A172 (cell line): ENCODE measurements around the gene NET1. TPM values are rescaled to one million over a fixed set of nuclear protein-coding genes. Genes with fewer than 3 reads are reported as not detected.

ENCODE experiments used
- DNase-seq: peaks from one replicate; pipeline ENCODE4 v3.0.0-alpha.2; 2015; ENCODE audit warnings: low spot score
- total RNA-seq: library from RNA; depleted of rRNA; stranded (reverse); fragments of >200 nt; shearing (Covaris generic); gene quantifications from 2 replicates; pipeline ENCODE4 v1.2.3, GENCODE V29; 2014

NET1 gene
- total RNA-seq, 1 experiment from 2014 or later, result 52.1 TPM

DNA sequence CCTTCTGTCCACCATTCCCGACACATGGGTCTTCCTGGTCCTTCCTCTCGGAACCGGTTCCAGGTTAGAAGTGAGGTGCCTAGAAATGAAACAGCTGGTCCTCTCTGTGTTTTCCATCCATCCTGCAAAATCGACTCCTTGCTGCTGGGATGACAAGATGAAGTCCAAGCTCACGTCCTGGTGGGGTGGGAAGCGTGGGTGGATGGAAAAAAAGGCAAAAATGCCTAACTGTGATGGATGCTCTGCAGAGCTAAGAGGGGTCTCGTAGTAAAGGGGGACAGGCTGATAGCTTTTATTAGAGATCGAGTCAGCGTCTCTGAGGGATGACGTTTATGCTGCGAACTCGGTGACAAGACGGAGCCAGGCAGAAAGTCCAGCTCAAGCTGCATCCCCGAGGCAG, 72.9 kb downstream of the NET1 start:
- DNase-seq, result no peak

DNA sequence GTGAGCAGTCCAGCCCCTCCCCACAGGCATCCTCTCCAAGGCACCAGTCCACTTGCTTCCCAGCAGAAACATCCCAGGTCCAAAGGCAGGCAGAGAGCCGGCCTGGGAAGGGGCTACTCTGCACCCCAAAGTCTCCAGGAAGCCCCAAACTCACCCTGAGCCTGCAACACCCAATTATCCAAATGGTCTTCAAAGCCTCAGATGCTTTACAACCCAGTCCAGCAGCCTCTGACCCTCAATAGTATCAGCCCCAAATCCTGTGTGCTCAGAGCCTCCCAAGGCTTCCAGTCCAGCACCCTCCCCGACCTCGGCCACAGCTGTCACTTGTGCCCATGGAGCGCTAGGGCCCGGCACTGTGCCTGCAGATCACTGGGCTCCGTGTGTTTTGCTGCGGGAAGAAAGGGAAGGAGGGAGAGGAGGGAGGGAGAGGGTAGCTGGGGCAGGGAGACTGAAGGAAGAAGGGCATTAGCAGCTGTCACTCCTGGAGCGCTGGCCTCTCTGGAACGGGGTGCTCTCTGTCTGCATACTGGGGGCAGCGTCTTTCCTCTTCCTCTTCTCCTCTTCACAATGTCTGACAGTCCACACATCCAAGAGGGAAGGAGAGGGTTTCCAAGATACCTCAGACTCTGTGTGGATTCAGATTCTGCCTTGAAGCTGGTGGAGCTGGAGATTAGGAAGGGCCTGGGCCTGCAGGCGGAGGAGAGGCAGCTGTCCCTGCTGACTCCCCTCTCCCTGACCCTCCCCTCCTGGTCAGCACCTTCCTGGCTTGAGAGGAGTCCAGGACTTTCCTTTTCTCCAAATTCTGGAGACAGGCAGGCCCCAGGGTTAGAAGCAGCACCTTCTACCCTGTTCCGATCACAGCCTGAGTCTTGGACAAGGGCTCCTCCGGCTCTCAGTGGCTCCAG, 73.8 kb downstream of the NET1 start:
- DNase-seq, result no peak

DNA sequence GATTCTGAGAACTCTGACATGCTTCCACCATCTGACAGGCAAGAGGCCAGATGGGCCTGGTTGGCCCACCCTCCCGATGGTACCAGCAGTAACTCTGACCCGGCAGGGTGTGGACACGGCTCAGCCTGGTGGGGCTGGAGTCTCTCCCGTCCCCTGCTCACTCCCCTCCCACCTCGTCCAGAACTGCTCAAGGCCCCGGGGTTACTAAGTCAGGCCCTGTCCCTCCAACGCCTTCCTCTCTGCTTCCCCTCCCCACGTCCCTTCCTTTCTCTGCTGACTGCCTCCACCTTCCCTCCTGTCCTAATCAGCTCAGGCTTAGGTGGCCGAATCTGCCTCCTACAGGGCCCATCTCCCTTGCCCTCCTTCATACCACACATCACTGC, 74.5 kb downstream of the NET1 start:
- no peak for DNase-seq

DNA sequence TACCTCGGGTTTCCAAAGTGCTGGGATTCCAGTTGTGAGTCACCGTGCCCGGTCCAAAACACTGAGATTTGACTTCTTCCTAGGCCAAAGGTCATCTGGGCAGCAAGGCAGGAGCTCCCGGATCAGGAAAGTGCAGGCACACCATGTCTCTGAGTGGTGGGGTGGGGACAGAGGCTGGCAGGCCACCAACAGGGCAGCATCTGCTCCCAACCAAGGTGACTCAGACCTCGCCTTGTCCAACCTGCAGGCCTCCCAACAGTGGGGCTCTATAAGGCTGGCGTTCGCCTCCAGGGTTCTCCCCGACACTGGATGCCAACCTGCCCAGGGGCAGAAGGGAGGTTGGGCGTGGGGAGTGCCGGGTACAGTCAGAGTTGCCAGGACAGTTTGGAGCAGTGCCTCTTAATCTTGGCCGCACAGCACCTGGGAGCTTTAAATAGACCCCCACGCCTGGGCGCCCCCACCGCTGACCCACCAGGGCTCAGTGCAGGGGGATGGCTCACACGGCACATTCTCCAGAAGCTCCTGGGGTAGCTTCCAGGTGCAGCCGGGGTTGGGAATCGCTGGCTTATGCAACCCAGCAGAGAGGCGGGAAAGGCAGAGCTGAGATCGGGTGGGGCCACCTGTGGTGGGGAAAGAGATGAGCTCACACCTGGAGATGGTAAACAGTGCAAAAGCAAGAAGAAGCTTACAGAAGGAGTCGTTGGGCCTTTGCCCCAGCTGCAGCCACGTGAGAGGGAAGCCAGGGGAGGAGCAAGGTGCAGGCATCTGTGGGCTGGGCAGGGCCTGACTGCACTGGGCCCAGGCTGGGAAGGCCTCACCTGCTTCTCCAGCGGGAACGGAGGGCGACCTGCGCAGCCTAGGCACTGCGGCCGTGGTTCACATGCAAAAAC, 76.2 kb downstream of the NET1 start:
- no peak for DNase-seq

DNA sequence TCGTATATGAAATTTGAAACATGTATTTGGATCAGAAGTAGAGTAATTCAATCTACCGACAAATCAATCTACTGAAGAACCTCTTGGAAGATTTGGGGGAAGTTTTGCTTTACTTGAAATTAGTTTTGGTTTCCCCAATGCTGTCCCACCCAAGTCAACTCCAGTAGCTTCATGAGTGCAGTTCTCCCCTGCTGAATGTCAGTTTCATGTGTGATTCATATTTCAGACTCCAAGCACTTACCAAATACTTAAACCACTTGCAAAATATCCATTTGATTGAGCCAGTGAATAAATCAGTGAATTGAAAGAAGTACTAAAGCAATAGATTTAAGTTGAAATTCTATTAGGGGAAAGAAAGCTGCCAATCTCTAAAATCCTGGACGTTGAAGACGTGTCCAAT, 77.7 kb downstream of the NET1 start:
- no peak for DNase-seq

DNA sequence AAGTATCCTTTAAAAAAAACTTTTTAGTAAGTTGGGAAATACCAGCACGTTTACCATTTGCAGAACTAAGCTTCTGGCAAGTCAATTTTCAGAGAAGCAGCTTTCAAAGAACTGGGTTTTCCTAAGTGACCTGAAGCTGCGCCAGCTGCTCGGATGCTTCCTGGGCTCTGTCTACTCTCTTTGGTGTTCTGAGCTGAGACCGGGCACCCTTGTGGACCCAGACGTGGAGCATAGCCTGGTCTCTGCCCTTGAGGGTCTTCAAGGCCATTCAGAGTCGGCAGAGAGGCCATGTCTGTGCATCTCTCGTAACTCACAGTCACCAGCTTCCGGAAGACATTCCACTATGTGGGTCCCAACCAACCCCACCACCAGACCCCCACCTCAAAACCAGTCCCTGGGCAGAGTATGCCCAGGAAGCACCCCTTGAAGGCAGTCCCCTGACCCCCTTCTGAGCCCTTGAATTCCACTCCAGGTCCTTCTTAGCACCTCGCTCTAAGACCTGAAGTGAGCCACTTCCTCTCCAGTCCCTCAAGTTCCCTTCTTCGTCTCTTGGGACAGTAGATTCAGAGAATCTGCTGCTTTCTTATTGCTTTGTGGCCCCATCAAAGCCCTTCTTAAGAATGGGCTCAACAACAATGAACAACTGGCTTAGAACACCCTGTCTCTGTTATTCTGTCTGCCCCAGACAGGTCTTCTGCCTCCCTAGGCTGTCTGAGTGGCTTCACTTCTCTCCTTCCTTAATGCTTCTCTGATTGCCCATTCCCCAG, 78.5 kb downstream of the NET1 start:
- no peak for DNase-seq

DNA sequence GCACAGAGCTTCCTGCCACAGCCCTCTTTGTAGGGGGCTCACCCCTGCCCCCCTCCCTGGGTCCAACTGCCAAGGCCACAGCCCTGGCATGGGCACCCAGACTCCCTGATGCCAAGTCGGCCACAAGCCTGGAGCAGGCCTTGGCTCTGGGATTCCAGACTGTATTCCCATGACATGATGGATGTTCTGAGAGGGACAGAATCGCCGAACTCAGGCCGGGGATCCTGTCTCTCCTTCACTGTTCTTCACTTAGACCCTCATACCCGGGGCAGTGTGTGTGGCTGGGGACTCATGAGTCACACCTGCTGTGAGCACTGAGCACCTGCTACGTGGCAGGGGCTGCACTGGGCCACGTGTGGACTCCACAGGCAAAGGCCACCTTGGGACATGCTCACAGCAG, 79.1 kb downstream of the NET1 start:
- no peak for DNase-seq

DNA sequence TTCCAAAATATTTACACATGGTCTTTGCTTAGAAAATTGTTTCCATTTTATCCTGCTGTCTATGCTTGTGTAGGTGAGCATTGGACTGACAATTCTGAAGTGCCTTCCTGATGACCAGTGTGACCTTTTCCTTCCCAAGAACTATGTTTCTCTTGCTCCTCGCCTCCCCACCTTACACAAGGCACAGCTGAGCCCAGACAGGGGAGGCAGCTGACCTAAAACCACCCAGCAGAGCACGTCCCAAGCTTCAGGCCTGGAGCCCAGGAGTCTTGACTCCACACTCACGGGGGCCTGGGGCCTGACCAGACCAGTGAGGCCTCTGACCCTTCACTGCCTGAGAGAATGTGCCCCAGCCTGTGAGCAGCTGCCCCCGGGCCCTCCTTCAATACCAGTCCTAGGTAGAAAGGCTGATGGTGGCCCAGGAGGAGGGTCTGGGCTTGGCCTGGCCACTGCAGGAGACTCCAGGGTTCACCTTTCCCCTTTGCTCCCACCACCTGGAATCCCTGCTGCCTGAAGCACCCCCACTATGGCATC, 80.0 kb downstream of the NET1 start:
- DNase-seq, result no peak

DNA sequence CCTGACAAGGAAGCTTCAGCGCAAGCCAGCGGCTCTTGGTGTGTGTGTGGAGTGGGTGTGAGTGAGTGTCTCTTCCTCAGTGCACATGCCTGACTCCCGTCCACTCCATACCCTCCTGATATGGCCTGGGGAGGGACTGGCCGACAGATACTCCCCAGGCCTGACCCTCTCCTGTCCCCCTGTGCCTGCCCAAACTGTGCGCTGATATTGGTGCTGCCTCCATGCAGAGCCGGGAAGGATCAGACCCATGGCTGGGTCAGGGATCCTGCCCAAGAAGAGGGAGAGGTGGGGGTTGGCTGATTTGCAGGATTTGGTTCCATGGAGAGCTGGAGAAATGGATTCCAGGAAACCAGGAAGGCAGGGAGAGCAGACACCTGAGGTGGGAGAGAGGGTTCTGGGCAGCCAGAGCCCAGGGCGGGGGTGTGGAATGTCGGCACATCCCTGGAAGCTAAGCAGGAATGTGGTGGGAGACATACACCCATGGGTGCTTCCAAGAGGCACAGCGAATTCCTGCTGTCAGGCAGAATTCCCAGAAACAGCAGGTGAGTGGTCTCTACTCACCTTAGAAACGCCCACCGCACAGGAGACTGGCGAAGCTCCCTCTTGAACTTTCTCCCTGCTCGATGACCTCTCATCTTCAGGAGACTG, 80.7 kb downstream of the NET1 start:
- no peak for DNase-seq

DNA sequence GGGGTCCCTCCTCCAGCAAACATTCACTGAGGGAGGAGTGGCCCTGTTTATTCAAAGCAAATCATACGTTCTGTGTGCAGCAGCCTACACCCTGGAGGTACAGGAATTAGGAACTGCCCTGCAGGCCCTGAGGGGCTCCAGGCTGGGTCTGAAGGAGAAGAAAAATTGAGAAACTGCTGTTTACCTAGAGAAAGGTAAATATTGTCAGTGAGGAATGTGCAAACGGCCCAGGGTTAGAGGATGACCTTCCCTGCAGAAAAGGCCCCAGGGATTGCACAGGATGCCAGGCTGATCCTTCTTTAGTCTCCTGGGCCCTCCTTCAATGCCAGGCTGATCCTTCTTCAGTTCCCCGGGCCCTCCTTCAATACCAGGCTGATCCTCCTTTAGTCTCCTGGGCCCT, 81.3 kb downstream of the NET1 start:
- no peak for DNase-seq

DNA sequence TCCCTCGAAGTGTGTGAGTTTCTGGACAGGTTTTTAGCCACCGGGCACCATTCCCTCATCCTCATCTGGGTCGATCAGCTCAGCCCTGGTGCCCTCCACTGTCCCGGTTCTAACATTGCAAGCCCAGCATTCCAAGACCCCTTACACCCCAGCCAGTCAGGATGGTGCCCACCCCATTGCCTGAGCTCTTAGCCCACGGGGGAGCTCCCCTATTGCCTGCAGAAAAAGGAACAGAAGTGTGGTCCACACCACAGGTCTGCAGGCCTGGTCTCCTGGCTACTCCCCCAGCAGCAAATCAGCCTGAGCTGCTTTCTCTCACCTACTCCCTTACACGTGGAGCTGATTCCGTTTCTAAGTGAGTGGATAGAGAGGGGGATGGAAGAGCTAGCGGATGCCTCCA, 82.3 kb downstream of the NET1 start:
- no peak for DNase-seq

DNA sequence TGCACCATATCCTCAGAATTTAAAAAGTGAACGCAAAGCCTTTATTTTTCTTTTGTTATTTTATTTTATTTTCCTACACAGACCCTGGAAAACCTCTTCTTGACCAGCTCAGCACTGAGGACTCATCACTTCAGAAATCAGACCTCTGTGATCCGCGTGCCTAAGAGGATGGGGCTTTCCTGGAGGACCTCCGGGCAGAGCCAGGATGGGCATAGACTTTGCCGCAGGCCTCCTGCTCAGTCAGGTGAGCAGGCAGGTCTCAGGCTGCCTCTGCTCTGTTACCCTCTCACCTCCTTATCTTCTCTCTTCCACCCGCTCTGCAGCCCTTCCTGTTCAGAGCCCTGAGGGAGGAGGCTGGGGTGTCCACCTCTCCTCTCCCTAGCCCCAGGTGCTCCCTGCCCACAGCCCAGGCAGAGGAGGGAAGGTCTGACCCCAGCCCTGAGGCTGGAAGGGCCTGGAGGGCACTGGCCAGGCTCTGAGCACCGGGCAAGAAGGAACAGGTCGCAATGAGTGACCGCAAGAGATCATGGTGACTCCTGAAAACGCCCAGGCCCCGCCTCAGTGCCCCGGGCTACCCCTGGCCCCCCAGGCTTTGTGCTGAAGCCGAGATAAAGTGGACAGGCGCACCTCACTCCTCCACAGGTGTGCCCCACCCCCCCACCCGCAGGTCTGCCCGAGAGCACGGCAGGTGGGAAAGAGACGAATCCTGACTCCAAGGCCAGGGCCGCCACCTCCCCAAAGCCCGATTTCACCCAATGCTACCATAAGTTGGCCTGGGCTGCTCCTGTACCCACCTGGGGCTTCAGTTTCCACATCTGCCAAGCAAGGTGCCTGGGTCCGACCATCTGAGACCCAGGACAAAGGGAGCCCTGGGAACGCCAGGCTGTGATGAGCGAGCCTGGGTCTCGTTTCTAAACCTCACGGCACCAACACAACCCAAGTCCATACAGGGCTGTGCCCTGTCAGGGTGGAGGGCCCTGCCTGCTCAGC, 84.2 kb downstream of the NET1 start:
- no peak for DNase-seq

DNA sequence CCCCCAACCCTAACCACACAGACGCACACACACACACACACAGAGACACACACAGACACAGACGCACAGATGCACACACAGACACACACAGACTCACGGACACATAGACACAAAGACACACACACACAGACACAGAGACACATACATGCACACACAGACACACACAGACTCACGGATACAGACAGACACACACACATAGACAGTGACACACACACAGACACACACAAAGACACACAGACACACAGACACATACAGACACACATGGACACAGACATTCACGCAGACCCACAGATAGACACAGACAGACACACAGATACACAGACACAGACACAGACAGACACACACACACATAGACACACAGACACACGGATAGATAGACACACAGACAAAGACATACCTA, 84.9 kb downstream of the NET1 start:
- DNase-seq, result no peak

DNA sequence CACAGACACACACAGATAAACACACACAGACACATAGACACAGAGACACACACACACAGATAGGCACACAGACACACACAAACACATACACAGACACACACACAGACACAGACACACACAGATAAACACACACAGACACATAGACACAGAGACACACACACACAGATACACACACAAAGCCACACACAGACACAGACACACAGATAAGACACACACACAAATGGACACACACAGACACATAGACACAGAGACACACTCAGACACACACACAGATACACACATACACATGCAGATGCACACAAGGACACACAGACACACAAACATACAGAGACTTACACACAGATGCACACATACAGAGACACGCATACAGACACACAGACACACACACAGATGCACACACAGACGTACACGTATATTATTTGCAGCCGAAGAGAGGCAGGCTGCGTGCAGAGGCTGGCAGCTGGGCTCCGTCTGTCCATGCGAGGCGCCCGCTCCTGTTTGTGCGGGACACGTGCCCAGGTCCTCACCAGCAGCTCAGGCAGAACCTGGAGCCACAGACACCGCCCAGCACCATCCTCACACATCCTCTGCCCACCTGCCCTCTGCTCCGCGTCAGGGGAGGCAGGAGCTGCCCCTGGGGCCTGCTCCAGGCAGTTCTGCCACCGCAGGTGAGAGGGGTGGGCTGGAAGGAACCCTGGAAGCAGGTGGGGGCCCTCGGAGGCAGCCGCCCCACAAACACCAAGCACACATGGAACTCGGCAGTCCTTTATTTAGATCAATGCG, 85.8 kb downstream of the NET1 start:
- DNase-seq, result no peak

DNA sequence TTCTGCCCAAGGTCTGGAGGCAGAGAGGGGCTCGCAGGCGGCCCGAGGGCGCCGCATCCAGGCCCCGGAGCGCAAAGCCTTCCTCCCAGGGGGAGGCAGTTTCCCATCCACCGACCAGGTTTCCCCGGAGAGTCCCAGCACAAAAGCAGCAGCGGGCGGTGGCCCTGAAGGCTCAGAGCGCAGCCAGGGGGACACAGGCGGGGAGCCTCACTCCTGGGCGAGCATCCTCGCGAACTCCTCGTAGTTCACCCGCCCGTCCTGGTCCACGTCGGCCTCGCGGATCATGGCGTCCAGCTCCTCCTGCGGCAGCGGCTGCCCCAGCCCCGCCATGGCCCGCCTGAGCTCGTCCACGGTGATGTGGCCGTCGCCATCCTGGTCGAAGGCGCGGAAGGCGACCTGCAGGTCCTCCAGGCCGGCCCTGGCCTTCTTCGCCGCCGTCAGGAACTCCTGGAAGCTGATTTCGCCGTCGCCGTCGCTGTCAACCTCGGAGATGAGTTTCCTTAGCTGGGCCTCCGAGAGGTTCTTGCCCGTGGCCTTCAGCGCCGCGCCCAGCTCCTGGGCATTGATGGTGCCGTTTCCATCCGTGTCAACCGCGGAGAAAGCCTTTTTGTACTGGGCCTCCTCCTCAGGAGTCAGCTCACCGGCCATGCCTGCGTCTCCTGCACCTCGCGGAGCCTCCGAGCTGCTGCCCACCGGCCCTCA, 86.6 kb downstream of the NET1 start:
- DNase-seq, result no peak

DNA sequence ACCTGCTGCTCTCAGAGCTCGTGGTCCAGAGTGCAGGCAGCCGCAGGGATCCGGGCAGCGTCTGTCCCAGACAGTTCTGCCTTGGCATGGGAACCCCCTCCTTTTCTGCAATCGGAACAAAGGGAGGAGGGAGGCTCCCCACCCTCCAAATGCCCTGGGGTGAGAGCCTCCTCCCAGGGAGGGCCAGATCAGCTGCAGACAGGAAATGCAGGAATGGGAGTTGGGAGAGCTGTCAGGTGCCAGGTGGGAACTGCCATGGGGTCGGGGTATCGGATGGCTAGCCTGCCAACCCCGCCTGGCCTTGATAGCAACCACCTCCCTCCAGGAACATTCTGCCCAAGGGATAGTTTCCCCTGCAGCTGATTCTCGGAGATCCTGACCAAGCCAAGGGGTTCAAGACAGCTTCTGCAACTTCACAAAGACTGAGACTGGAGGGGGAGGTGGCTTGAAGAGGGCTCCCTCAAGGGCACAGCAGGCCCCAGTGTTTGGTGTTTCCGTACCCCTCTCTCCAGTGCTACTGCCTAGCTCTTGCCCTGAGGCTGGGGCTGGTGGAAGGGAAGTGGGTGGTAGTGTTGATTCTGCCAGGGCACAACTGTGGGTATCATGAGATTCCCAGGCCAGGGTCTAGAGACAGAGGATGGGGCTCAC, 87.3 kb downstream of the NET1 start, which contains the start of gene CALML5:
CALML5 (minus strand) TSS at position 78 of the 648 bp plus-strand sequence. CDS start 132 bp downstream, outside the sequence.
- DNase-seq, result no peak

DNA sequence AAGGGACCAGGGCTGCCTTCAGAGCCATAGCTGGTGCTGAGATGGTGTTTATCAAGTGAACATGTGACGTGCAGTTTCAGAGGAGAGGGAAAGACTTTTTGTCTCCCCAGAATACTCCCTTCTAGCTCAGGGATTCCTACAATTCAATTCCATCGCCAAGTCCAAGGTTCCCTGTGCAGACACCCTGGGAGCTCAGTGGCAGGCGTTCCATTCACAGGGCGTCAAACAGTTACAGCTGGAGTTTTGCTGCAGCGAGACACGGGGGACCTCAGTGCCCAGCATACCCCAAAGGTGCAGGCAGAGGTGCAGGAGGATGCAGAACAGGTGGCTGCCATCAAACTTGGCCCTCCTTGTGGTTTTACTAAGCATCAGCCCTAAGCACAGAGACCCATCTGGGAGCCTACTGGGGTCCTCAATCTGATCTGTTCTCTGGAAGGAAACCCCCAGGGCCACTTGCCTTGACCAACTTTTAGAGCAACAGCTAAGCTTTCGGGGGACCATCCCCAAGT, 87.9 kb downstream of the NET1 start:
- DNase-seq, result no peak

DNA sequence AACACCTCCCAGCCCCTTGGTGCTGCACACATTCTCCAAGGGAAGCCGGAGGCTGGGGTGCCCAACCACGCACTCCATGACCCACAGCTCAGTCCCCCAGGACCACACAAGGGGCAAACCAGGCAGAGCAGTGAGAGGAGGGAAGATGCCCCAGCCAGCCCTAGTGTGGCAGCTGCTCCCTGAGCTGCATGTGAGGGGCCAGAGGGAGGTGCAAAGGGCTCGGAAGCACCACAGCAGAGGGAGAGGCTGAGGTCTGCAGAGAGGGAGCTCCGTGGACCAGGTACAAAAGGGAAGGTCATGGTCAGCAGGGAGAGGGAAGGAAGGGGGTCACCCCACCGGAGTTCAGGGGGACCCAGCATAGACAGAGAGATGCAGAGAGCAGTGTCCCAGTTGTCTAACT, 88.6 kb downstream of the NET1 start:
- no peak for DNase-seq
